CD14-positive monocyte (primary cell): Measurements from ENCODE around the gene TAF1B. TPM values are rescaled to one million over a fixed set of nuclear protein-coding genes. Genes with fewer than 3 reads are reported as not detected.

Source experiments
- DNase-seq, 3 donors: peaks; one replicate each; pipeline ENCODE4 v3.0.0-alpha.2; 2011 to 2022
- H2AFZ ChIP-seq: 2 replicates; pipeline ENCODE4 v1.6.0; 2012; ENCODE audit warnings: mild to moderate bottlenecking, low read depth, low read length, inconsistent platforms; ENCODE audit not compliant: insufficient read depth, poor library complexity, severe bottlenecking
- H3K27ac ChIP-seq, 2 donors: 1 replicate in 1 of 2; 2 replicates in 1 of 2; pipeline ENCODE4 v1.5.1; 2012 to 2013; ENCODE audit warnings: low read length in 2 of 2, control low read depth in 1 of 2, inconsistent platforms in 1 of 2, low read depth in 1 of 2, mild to moderate bottlenecking in 1 of 2
- H3K27me3 ChIP-seq, 2 donors: one replicate each; pipeline versions ENCODE4 v1.6.0 to v1.6.1; 2011 to 2013; ENCODE audit warnings: low read length in 2 of 2; ENCODE audit not compliant: control insufficient read depth in 2 of 2, insufficient read depth in 2 of 2
- H3K36me3 ChIP-seq, 2 donors: replicated peaks in 1 of 2; 1 replicate in 1 of 2; 2 replicates in 1 of 2; pipeline versions ENCODE4 v1.5.1 to v1.6.1; 2012 to 2013; ENCODE audit warnings: low read length in 2 of 2, control low read depth in 1 of 2, inconsistent platforms in 1 of 2, mild to moderate bottlenecking in 1 of 2; ENCODE audit not compliant: insufficient read depth in 2 of 2, control insufficient read depth in 1 of 2
- H3K4me1 ChIP-seq, 2 donors: 1 replicate in 1 of 2; 2 replicates in 1 of 2; pipeline versions ENCODE4 v1.5.1 to v1.6.1; 2012 to 2013; ENCODE audit warnings: low read length in 2 of 2, control low read depth in 1 of 2, inconsistent platforms in 1 of 2, mild to moderate bottlenecking in 1 of 2, moderate library complexity in 1 of 2; ENCODE audit not compliant: insufficient read depth in 2 of 2, control insufficient read depth in 1 of 2
- H3K4me2 ChIP-seq: replicated peaks from 2 replicates; pipeline ENCODE3; 2012; ENCODE audit warnings: low read length, moderate library complexity, mild to moderate bottlenecking; ENCODE audit not compliant: poor library complexity, severe bottlenecking; ENCODE audit errors: extremely low read depth
- H3K4me3 ChIP-seq, 3 experiments: fragments of 200-600 bp in 1 of 3; sonication (generic) in 1 of 3; replicated peaks in 1 of 3; 1 replicate in 2 of 3; 2 replicates in 1 of 3; pipeline ENCODE4 v1.5.1; 2011 to 2013; ENCODE audit warnings: low read length in 3 of 3, mild to moderate bottlenecking in 3 of 3, control low read depth in 2 of 3, low read depth in 2 of 3, inconsistent platforms in 1 of 3, moderate library complexity in 1 of 3
- H3K79me2 ChIP-seq: 2 replicates; pipeline ENCODE4 v1.6.0; 2012; ENCODE audit warnings: mild to moderate bottlenecking, control low read depth, inconsistent platforms, low read length, moderate library complexity; ENCODE audit not compliant: insufficient read depth
- H3K9ac ChIP-seq: 2 replicates; pipeline ENCODE4 v1.6.0; 2017; ENCODE audit warnings: low read length, mild to moderate bottlenecking; ENCODE audit not compliant: insufficient read depth, poor library complexity, severe bottlenecking
- H3K9me3 ChIP-seq, 2 donors: replicated peaks in 1 of 2; 1 replicate in 1 of 2; 2 replicates in 1 of 2; pipeline versions ENCODE4 v1.5.1 to v1.6.1; 2012 to 2013; ENCODE audit warnings: low read length in 2 of 2, control low read depth in 1 of 2; ENCODE audit not compliant: control insufficient read depth in 1 of 2, insufficient read depth in 1 of 2
- H4K20me1 ChIP-seq: 2 replicates; pipeline ENCODE4 v1.6.0; 2012; ENCODE audit warnings: mild to moderate bottlenecking, low read length, control low read depth, moderate library complexity; ENCODE audit not compliant: insufficient read depth
- H3K27ac Mint-ChIP-seq, 7 donors: one replicate each; pipeline ENCODE4 v1.8.0; 2020; ENCODE audit warnings: mild to moderate bottlenecking in 7 of 7, mixed read lengths in 7 of 7, moderate library complexity in 6 of 7, inconsistent platforms in 2 of 7
- H3K27me3 Mint-ChIP-seq, 3 donors: one replicate each; pipeline ENCODE4 v1.8.0; 2021 to 2022; ENCODE audit warnings: low read depth in 3 of 3, mild to moderate bottlenecking in 3 of 3, mixed read lengths in 3 of 3, moderate library complexity in 3 of 3, inconsistent platforms in 1 of 3
- H3K36me3 Mint-ChIP-seq, 2 donors: one replicate each; pipeline ENCODE4 v1.8.0; 2020; ENCODE audit warnings: mixed read lengths in 2 of 2, inconsistent platforms in 1 of 2, mild to moderate bottlenecking in 1 of 2
- H3K4me1 Mint-ChIP-seq: one replicate; pipeline ENCODE4 v1.8.0; 2020; ENCODE audit warnings: mild to moderate bottlenecking, mixed read lengths
- H3K4me3 Mint-ChIP-seq, 2 donors: one replicate each; pipeline ENCODE4 v1.8.0; 2020; ENCODE audit warnings: mild to moderate bottlenecking in 2 of 2, mixed read lengths in 2 of 2, moderate library complexity in 1 of 2
- H3K9me3 Mint-ChIP-seq, 7 donors: one replicate each; pipeline ENCODE4 v1.8.0; 2020 to 2022; ENCODE audit warnings: mixed read lengths in 7 of 7, mild to moderate bottlenecking in 6 of 7, moderate library complexity in 6 of 7, inconsistent platforms in 2 of 7
- CTCF ChIP-seq: fragments of 200-600 bp; IDR thresholded peaks from one replicate; pipeline ENCODE4 v1.8.0; 2022; ENCODE audit warnings: antibody characterized with exemption, mild to moderate bottlenecking
- WGBS: methylation state at CpG from one replicate; pipeline ENCODE4 v1.1.5; 2013; ENCODE audit warnings: missing lambda C conversion rate; ENCODE audit not compliant: insufficient coverage; 5-methylcytosine and 5-hydroxymethylcytosine counted together
- intact Hi-C, 2 donors: fragments of 100-400 bp; cut with micrococcal nuclease; formaldehyde crosslinking; loops; one replicate each; pipeline versions ENCODE4 v1.15.0 to v1.15.1; 2023
- polyA plus RNA-seq, 3 donors: library from polyadenylated mRNA; depleted of rRNA in 1 of 3; unstranded in 2 of 3; stranded (reverse) in 1 of 3; fragments of 300-500 nt in 2 of 3; fragments of >200 nt in 1 of 3; fragmentation: Illumina TruSeq in 2 of 3; gene quantifications; 1 replicate in 2 of 3; 2 replicates in 1 of 3; pipeline ENCODE4 v1.2.3, GENCODE V29; 2012 to 2021

Gene TAF1B
- polyA plus RNA-seq, 3 donors, result 6.0 to 8.4 (median 7.2) TPM

GRCh38 chr2:9836074-9836473 is 7.2 kb upstream of the TAF1B start:
- Histone ChIP-seq H3K4me2 (no peak overlapping the region), H3K27ac (no peak overlapping the region), H3K9me3 (no peaks in the 10 kb centered on the region), H3K4me3 (no peak overlapping the region), H3K36me3 (no peaks in the 10 kb centered on the region), H2AFZ (no peak overlapping the region), H3K27me3 (no peaks in the 10 kb centered on the region), H3K9ac (no peak overlapping the region), H3K4me1 (no peaks in the 10 kb centered on the region), H4K20me1 (no peaks in the 10 kb centered on the region), H3K79me2 (no peaks in the 10 kb centered on the region)
- no peak for TF ChIP-seq CTCF
- no peak overlapping the region for H3K27ac Mint-ChIP-seq
- H3K4me1 Mint-ChIP-seq, result peaks cover 6% of the 10 kb centered on the region
- intact Hi-C loops, result no loop called here
- DNase-seq, result no peak
- H3K36me3 Mint-ChIP-seq, result no peaks in the 10 kb centered on the region
- no CpG with 5 or more reads among the region's 3 CpGs for WGBS
- no peaks in the 10 kb centered on the region for H3K9me3 Mint-ChIP-seq
- peaks cover 3 to 7% (median 4%) of the 10 kb centered on the region in 3 donors for H3K27me3 Mint-ChIP-seq
- no peak overlapping the region for H3K4me3 Mint-ChIP-seq

GRCh38 chr2:9836517-9836916 is 6.8 kb upstream of the TAF1B start:
- no peak for DNase-seq
- no peaks in the 10 kb centered on the region for H3K36me3 ChIP-seq
- H3K9me3 ChIP-seq, result no peaks in the 10 kb centered on the region
- no peak overlapping the region for H3K9ac ChIP-seq
- H3K27ac ChIP-seq, result no peak overlapping the region
- Mint-ChIP-seq H3K4me3 (no peak overlapping the region), H3K4me1 (peaks cover 6% of the 10 kb centered on the region), H3K9me3 (no peaks in the 10 kb centered on the region), H3K27me3 (peaks cover 2 to 7% (median 3%) of the 10 kb centered on the region in 3 donors), H3K27ac (no peak overlapping the region), H3K36me3 (no peaks in the 10 kb centered on the region)
- H3K4me2 ChIP-seq, result no peak overlapping the region
- TF ChIP-seq CTCF, result no peak
- no peaks in the 10 kb centered on the region for H4K20me1 ChIP-seq
- H3K27me3 ChIP-seq, result no peaks in the 10 kb centered on the region
- no peak overlapping the region for H3K4me3 ChIP-seq
- H2AFZ ChIP-seq, result no peak overlapping the region
- H3K4me1 ChIP-seq, result no peaks in the 10 kb centered on the region
- 100% methylated on average over 1 of the region's 3 CpGs for WGBS
- intact Hi-C loops, result no loop called here
- no peaks in the 10 kb centered on the region for H3K79me2 ChIP-seq
